GM21737 (cell line): ENCODE data around the gene BICC1.

Experiments
- ATAC-seq: cut with Tn5 transposase; IDR thresholded peaks from one replicate; pipeline ENCODE4 v1.9.1; 2021; ENCODE audit warnings: mild to moderate bottlenecking, moderate library complexity; ENCODE audit not compliant: unreplicated experiment

Gene BICC1

GRCh38 chr10:58512491-58513187 is at the start of gene BICC1:
Gene BICC1 (plus strand): TSS chr10:58512872. CDS start chr10:58513144, 272 bp downstream.
- no peak for ATAC-seq

GRCh38 chr10:58464956-58465355 is 47.7 kb upstream of the BICC1 start:
- no peak for ATAC-seq

- no peak for ATAC-seq
These were observed 47.0 kb upstream of the BICC1 start for GRCh38 chr10:58465629-58466028.

- no peak for ATAC-seq
These were observed 44.6 kb upstream of the BICC1 start for GRCh38 chr10:58467931-58468635.

GRCh38 chr10:58473976-58474375 is 38.7 kb upstream of the BICC1 start:
- no peak for ATAC-seq

- no peak for ATAC-seq
These were observed 37.1 kb upstream of the BICC1 start for GRCh38 chr10:58475322-58476277.

GRCh38 chr10:58477122-58477521 is 35.5 kb upstream of the BICC1 start:
- ATAC-seq = no peak

- ATAC-seq = no peak
These were observed 34.8 kb upstream of the BICC1 start for GRCh38 chr10:58477902-58478301.

GRCh38 chr10:58479045-58479444 is 33.6 kb upstream of the BICC1 start:
- no peak for ATAC-seq

GRCh38 chr10:58480321-58480720 is 32.4 kb upstream of the BICC1 start:
- ATAC-seq = no peak

- ATAC-seq = no peak
These were observed 31.0 kb upstream of the BICC1 start for GRCh38 chr10:58481569-58482109.

GRCh38 chr10:58486821-58487220 is 25.9 kb upstream of the BICC1 start:
- no peak for ATAC-seq

- no peak for ATAC-seq
These were observed 23.8 kb upstream of the BICC1 start for GRCh38 chr10:58488921-58489320.

GRCh38 chr10:58502956-58503355 is 9.7 kb upstream of the BICC1 start:
- ATAC-seq = no peak

- no peak for ATAC-seq
These were observed 4.4 kb upstream of the BICC1 start for GRCh38 chr10:58508316-58508715.

GRCh38 chr10:58511765-58512490 is 744 bp upstream of the BICC1 start:
- no peak for ATAC-seq

- no peak for ATAC-seq
These were observed 777 bp downstream of the BICC1 start for GRCh38 chr10:58513188-58514110.

- ATAC-seq = no peak
These were observed 1.6 kb downstream of the BICC1 start for GRCh38 chr10:58514111-58514770.
